Measurements from ENCODE around the gene USP21.

GRCh38 chr1:161200992-161201835, 41.9 kb downstream of the USP21 start:
- no peak for TF ChIP-seq POLR2AphosphoS5 (IDR thresholded peaks at IDR 0.05; ENCODE audit: borderline replicate concordance, low read depth, low read length)
- TF ChIP-seq EZH2 (IDR thresholded peaks at IDR 0.05) = no peak
